H1 (cell line): ENCODE results near the gene HNRNPH3. TPM values are rescaled to one million over a fixed set of nuclear protein-coding genes. Genes with fewer than 3 reads are reported as not detected.

Experiments used
- CTCF ChIA-PET: fragments of 300-600 bp; sonication (Branson Sonifier 250); formaldehyde crosslinking; loops from one replicate; lab custom pipeline; 2021; ENCODE audit not compliant: partially characterized antibody; lab: Charles Lee
- POLR2A ChIA-PET: fragments of 300-600 bp; sonication (Branson Sonifier 250); formaldehyde crosslinking; loops from one replicate; lab custom pipeline; 2021; ENCODE audit warnings: inconsistent platforms; ENCODE audit not compliant: partially characterized antibody; lab: Charles Lee
- DNase-seq, 2 experiments: peaks; one replicate each; pipeline versions ENCODE4 v3.0.0 to v3.0.0-alpha.2; 2010 to 2022; ENCODE audit warnings: low spot score in 2 of 2, low read depth in 1 of 2, mixed read lengths in 1 of 2
- FAIRE-seq: peaks from 2 replicates; lab custom pipeline; 2011; peaks lifted over from hg19 to GRCh38; lab: Jason Lieb, UNC
- H2AFZ ChIP-seq: 2 replicates; pipeline ENCODE4 v1.8.1; 2012; ENCODE audit warnings: low read length, inconsistent platforms
- H2AK5ac ChIP-seq: 2 replicates; pipeline ENCODE4 v1.6.1; 2013; ENCODE audit warnings: low read depth, low read length
- H2BK120ac ChIP-seq: replicated peaks from 2 replicates; pipeline ENCODE3; 2013; ENCODE audit warnings: low read depth, low read length, inconsistent platforms
- H2BK12ac ChIP-seq: 2 replicates; pipeline ENCODE4 v1.6.1; 2013; ENCODE audit warnings: low read depth, low read length
- H2BK15ac ChIP-seq: 2 replicates; pipeline ENCODE4 v1.6.1; 2013; ENCODE audit warnings: low read length
- H2BK20ac ChIP-seq: 2 replicates; pipeline ENCODE4 v1.6.1; 2013; ENCODE audit warnings: low read length
- H2BK5ac ChIP-seq: 2 replicates; pipeline ENCODE4 v1.6.1; 2013; ENCODE audit warnings: low read depth, low read length
- H3K14ac ChIP-seq: 2 replicates; pipeline ENCODE4 v1.6.1; 2013; ENCODE audit warnings: inconsistent platforms; ENCODE audit not compliant: insufficient read length
- H3K18ac ChIP-seq: 2 replicates; pipeline ENCODE4 v1.6.1; 2013; ENCODE audit warnings: low read length; ENCODE audit errors: extremely low read depth
- H3K23ac ChIP-seq: 2 replicates; pipeline ENCODE4 v1.6.1; 2013; ENCODE audit warnings: inconsistent platforms; ENCODE audit not compliant: insufficient read length
- H3K23me2 ChIP-seq: 2 replicates; pipeline ENCODE4 v1.6.1; 2013; ENCODE audit warnings: low read depth, low read length
- H3K27ac ChIP-seq: 2 replicates; pipeline ENCODE4 v1.6.1; 2011; ENCODE audit warnings: low read depth, low read length, inconsistent platforms
- H3K27me3 ChIP-seq, 4 experiments: replicated peaks in 1 of 4; 1 replicate in 1 of 4; 2 replicates in 3 of 4; pipeline versions ENCODE4 v1.6.1 to v1.8.1; 2011 to 2013; ENCODE audit warnings: low read length in 3 of 4, mild to moderate bottlenecking in 3 of 4, inconsistent platforms in 2 of 4, mixed read lengths in 2 of 4, moderate library complexity in 1 of 4; ENCODE audit not compliant: control insufficient read depth in 3 of 4, insufficient read depth in 3 of 4; ENCODE audit errors: extremely low read depth in 1 of 4
- H3K36me3 ChIP-seq, 4 experiments: 2 replicates each; pipeline versions ENCODE4 v1.6.1 to v1.8.1; 2011 to 2013; ENCODE audit warnings: mild to moderate bottlenecking in 4 of 4, low read length in 3 of 4, moderate library complexity in 2 of 4, control low read depth in 1 of 4, inconsistent platforms in 1 of 4; ENCODE audit not compliant: insufficient read depth in 4 of 4, control insufficient read depth in 2 of 4
- H3K4ac ChIP-seq: replicated peaks from 2 replicates; pipeline ENCODE3; 2013; ENCODE audit warnings: low read length, low read depth, mixed read lengths, inconsistent platforms; ENCODE audit not compliant: insufficient read length
- H3K4me1 ChIP-seq, 4 experiments: replicated peaks in 1 of 4; 1 replicate in 1 of 4; 2 replicates in 3 of 4; pipeline versions ENCODE4 v1.6.1 to v1.8.1; 2011 to 2013; ENCODE audit warnings: low read length in 3 of 4, inconsistent platforms in 2 of 4, mixed read lengths in 1 of 4; ENCODE audit not compliant: insufficient read depth in 4 of 4, control insufficient read depth in 3 of 4
- H3K4me2 ChIP-seq, 2 experiments: 2 replicates each; pipeline versions ENCODE4 v1.6.1 to v1.8.1; 2011 to 2013; ENCODE audit warnings: low read depth in 2 of 2, low read length in 2 of 2, control low read depth in 1 of 2, inconsistent platforms in 1 of 2, mild to moderate bottlenecking in 1 of 2; ENCODE audit not compliant: insufficient read depth in 1 of 2
- H3K4me3 ChIP-seq, 4 experiments: fragments of 200-600, 300-600 bp in 1 of 4; sonication (generic), shearing (Covaris generic), sonication (Bioruptor Twin) in 1 of 4; 2 replicates each; pipeline versions ENCODE4 v1.5.1 to v1.8.1; 2011 to 2016; ENCODE audit warnings: low read length in 4 of 4, low read depth in 3 of 4, control low read depth in 2 of 4, inconsistent platforms in 2 of 4, mild to moderate bottlenecking in 2 of 4, mixed read lengths in 1 of 4, moderate library complexity in 1 of 4; ENCODE audit not compliant: insufficient read depth in 2 of 4; ENCODE audit errors: extremely low read depth in 1 of 4
- H3K56ac ChIP-seq: replicated peaks from 2 replicates; pipeline ENCODE3; 2013; ENCODE audit warnings: low read depth, mild to moderate bottlenecking, mixed read lengths, low read length, inconsistent platforms; ENCODE audit not compliant: insufficient read length
- H3K79me1 ChIP-seq: 2 replicates; pipeline ENCODE4 v1.6.1; 2013; ENCODE audit warnings: low read depth, low read length, control low read depth
- H3K79me2 ChIP-seq, 2 experiments: 2 replicates each; pipeline versions ENCODE4 v1.6.1 to v1.8.1; 2012 to 2013; ENCODE audit warnings: low read length in 2 of 2, mild to moderate bottlenecking in 2 of 2, inconsistent platforms in 1 of 2; ENCODE audit not compliant: insufficient read depth in 2 of 2, control insufficient read depth in 1 of 2
- H3K9ac ChIP-seq, 4 experiments: replicated peaks in 1 of 4; 1 replicate in 1 of 4; 2 replicates in 3 of 4; pipeline versions ENCODE4 v1.6.1 to v1.8.1; 2011 to 2013; ENCODE audit warnings: low read depth in 3 of 4, low read length in 3 of 4, control low read depth in 2 of 4, mild to moderate bottlenecking in 2 of 4, moderate library complexity in 2 of 4, inconsistent platforms in 1 of 4; ENCODE audit errors: extremely low read depth in 1 of 4
- H3K9me3 ChIP-seq, 2 experiments: 2 replicates each; pipeline versions ENCODE4 v1.6.1 to v1.8.1; 2012 to 2013; ENCODE audit warnings: mild to moderate bottlenecking in 2 of 2, moderate library complexity in 2 of 2, control low read depth in 1 of 2, inconsistent platforms in 1 of 2, low read depth in 1 of 2, low read length in 1 of 2, mixed read lengths in 1 of 2; ENCODE audit not compliant: insufficient read depth in 2 of 2
- H4K20me1 ChIP-seq, 2 experiments: replicated peaks in 1 of 2; 2 replicates each; pipeline versions ENCODE3 to v1.8.1; 2011 to 2013; ENCODE audit warnings: inconsistent platforms in 2 of 2, low read length in 2 of 2, mild to moderate bottlenecking in 1 of 2; ENCODE audit not compliant: insufficient read depth in 2 of 2, control insufficient read depth in 1 of 2
- H4K5ac ChIP-seq: 2 replicates; pipeline ENCODE4 v1.6.1; 2013; ENCODE audit warnings: low read length, low read depth, mixed read lengths, inconsistent platforms; ENCODE audit not compliant: insufficient read length
- H4K8ac ChIP-seq: 2 replicates; pipeline ENCODE4 v1.8.0; 2013; ENCODE audit warnings: mild to moderate bottlenecking, moderate library complexity, low read length, inconsistent platforms; ENCODE audit not compliant: insufficient read depth; ENCODE audit errors: extremely low read depth
- H4K91ac ChIP-seq: replicated peaks from 2 replicates; pipeline ENCODE3; 2013; ENCODE audit warnings: low read length, mixed read lengths, inconsistent platforms; ENCODE audit not compliant: insufficient read length
- BCL11A ChIP-seq, 2 experiments: IDR thresholded peaks; one replicate each; pipeline ENCODE4 v1.6.1; 2011; ENCODE audit warnings: low read depth in 2 of 2, low read length in 2 of 2, mild to moderate bottlenecking in 2 of 2
- FOSL1 ChIP-seq: IDR thresholded peaks from 2 replicates; pipeline ENCODE4 v1.6.1; 2011; ENCODE audit warnings: mild to moderate bottlenecking, low read depth, low read length, moderate library complexity; ENCODE audit not compliant: insufficient read depth
- RFX5 ChIP-seq: IDR thresholded peaks from 2 replicates; pipeline ENCODE4 v1.6.1; 2011; ENCODE audit warnings: low read depth, low read length, improper control_type of control experiment, borderline replicate concordance
- RXRA ChIP-seq: IDR thresholded peaks from 2 replicates; pipeline ENCODE4 v1.6.1; 2011; ENCODE audit warnings: low read depth, mild to moderate bottlenecking, low read length, moderate library complexity; ENCODE audit not compliant: insufficient read depth
- SAP30 ChIP-seq: fragments of 300-600 bp; sonication (generic); IDR thresholded peaks from 2 replicates; pipeline ENCODE4 v1.7.1; 2012; ENCODE audit warnings: low read length, moderate library complexity, mild to moderate bottlenecking, inconsistent platforms; ENCODE audit not compliant: insufficient read depth, insufficient replicate concordance
- SP1 ChIP-seq: IDR thresholded peaks from 2 replicates; pipeline ENCODE4 v1.6.1; 2011; ENCODE audit warnings: low read depth, low read length
- TBP ChIP-seq: IDR thresholded peaks from 2 replicates; pipeline ENCODE4 v1.6.1; 2011; ENCODE audit warnings: low read depth, low read length, improper control_type of control experiment
- WGBS, 2 experiments: shearing (Covaris generic) in 1 of 2; methylation state at CpG; one replicate each; pipeline versions ENCODE4 v1.1.6 to v1.1.7; 2013 to 2015; ENCODE audit warnings: low lambda C conversion rate in 2 of 2, mixed read lengths in 2 of 2, inconsistent platforms in 1 of 2, low coverage in 1 of 2, missing lambda C conversion rate in 1 of 2; ENCODE audit not compliant: insufficient replicate concordance in 2 of 2, insufficient coverage in 1 of 2, insufficient read length in 1 of 2; ENCODE audit errors: extremely low coverage in 1 of 2, missing lambda C conversion rate in 1 of 2; 5-methylcytosine and 5-hydroxymethylcytosine counted together
- polyA plus RNA-seq, 7 experiments: library from polyadenylated mRNA; depleted of rRNA in 3 of 7; stranded (reverse) in 5 of 7; unstranded in 2 of 7; fragments of >200 nt in 5 of 7; fragments of 200-250 nt in 2 of 7; gene quantifications; 1 replicate in 5 of 7; 2 replicates in 1 of 7; 4 replicates in 1 of 7; pipeline versions ENCODE4 v1.2.1 to v1.2.3, GENCODE V29; 2011 to 2013; ENCODE audit warnings: missing spikeins in 2 of 7, mixed read lengths in 2 of 7
- total RNA-seq: library from RNA; stranded (reverse); fragmentation: NEBNext Ultra II Directional; extraction: Animal tissue kit (Norgen Biotek cat#: 25700); gene quantifications from 2 replicates; pipeline ENCODE4 v1.2.1, GENCODE V29; 2021

HNRNPH3 gene
- total and polyA plus RNA-seq, 2 of the 8 experiments (the other 6 are each of a cell fraction or from before 2014, with no cell fraction given), result 63.2 to 230 TPM

DNA sequence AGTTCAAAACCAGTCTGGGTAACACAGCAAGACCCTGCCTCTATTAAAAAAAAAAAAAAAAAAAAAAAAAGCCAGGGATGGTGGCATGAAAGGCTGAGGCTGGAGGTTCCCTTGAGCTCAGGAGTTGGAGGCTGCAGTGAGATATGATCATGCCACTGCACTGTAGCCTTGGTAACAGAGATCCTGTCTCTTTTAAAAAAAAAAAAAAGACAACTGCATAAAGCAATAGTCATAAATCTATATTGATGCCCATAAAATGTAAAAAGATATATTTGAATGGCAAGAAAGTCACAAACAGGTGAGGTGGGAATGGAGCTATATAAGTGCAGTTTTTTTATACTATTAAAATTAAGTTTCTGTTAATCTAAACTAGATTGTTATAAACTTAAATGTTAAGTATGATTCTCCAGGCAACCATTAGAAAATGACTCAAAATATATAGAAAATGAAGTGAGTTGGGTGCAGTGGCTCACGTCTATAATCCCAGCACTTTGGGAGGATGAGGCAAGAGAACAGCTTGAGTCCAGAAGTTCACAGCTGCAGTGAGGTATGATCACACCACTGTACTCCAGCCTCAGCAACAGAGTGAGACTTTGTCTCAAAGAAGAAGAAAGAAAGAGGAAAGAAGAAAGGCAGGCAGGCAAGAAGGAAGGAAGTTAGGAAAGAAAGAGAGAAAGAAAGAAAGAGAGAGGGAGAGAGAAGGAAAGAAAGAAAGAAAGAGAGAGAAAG, 13.4 kb upstream of the HNRNPH3 start:
- no peak overlapping the region for H3K4me2 ChIP-seq
- no peak overlapping the region for H3K14ac ChIP-seq
- DNase-seq (no peak), FAIRE-seq (no peak)
- no peak overlapping the region for H4K91ac ChIP-seq
- H3K18ac ChIP-seq, result no peak overlapping the region
- no peak overlapping the region for H2BK120ac ChIP-seq
- H3K27ac ChIP-seq, result no peak overlapping the region
- H3K36me3 ChIP-seq, result no peaks in the 10 kb centered on the region
- no peak overlapping the region for H4K8ac ChIP-seq
- no peak overlapping the region for H2BK5ac ChIP-seq
- no peak overlapping the region for H2BK12ac ChIP-seq
- POLR2A ChIA-PET, result interaction anchor here (1.6 kb wide), 1 partner anchor 12 kb away, joined by 6 read pairs; no protein-coding TSS in a partner anchor
- no peak overlapping the region for H2AFZ ChIP-seq
- no peak overlapping the region for H3K4me3 ChIP-seq
- 75% methylated on average over 1 of the region's 1 CpG; no CpG with 5 or more reads in 1 of the 2 experiments for WGBS, 2 experiments
- H3K79me2 ChIP-seq, result no peaks in the 10 kb centered on the region
- H3K4me1 ChIP-seq, result no peaks in the 10 kb centered on the region
- no peak overlapping the region for H2BK20ac ChIP-seq
- peaks cover 4 to 9% of the 10 kb centered on the region in 2 experiments; a peak in 2 of 4 replicates for H3K9me3 ChIP-seq
- H3K23ac ChIP-seq, result no peak overlapping the region
- no peak overlapping the region for H3K56ac ChIP-seq
- no peak overlapping the region for H4K5ac ChIP-seq
- H3K9ac ChIP-seq, result no peak overlapping the region
- CTCF ChIA-PET, result interaction anchor here (1.6 kb wide), 1 partner anchor 11 kb away, joined by 5 read pairs; no protein-coding TSS in a partner anchor
- H3K27me3 ChIP-seq, result no peaks in the 10 kb centered on the region
- no peaks in the 10 kb centered on the region for H4K20me1 ChIP-seq
- H3K4ac ChIP-seq, result no peak overlapping the region
- no peaks in the 10 kb centered on the region for H3K79me1 ChIP-seq
- no peak overlapping the region for H2BK15ac ChIP-seq
- no peak overlapping the region for H2AK5ac ChIP-seq
- no peaks in the 10 kb centered on the region for H3K23me2 ChIP-seq
- TF ChIP-seq BCL11A (IDR thresholded peaks at IDR 0.05; ENCODE audit: low read depth in 2 of 2, low read length in 2 of 2) (no peak), RXRA (no peak), TBP (no peak), FOSL1 (no peak), RFX5 (no peak), SP1 (no peak), SAP30 (no peak)
